ENCODE results near the gene MDM2. TPM values are rescaled to one million over a fixed set of nuclear protein-coding genes. Genes with fewer than 3 reads are reported as not detected.
"Not testable (repeated sequence)": the region's sequence is repeated elsewhere in the genome, so short reads cannot be mapped to it uniquely, and the experiment has no call there.

MDM2 gene
- total RNA-seq, 2 donors from 2014 or later = 248 to 253 TPM

GRCh38 chr12:68831751-68832503, 23.9 kb downstream of the MDM2 start:
- Mint-ChIP-seq H3K36me3 (peaks cover 30% of the 10 kb centered on the region), H3K9me3 (no peaks in the 10 kb centered on the region), H3K4me3 (no peak overlapping the region), H3K4me1 (ENCODE audit: low read depth in 2 of 2) (peaks cover 11 to 15% of the 10 kb centered on the region in 2 donors), H3K27me3 (no peaks in the 10 kb centered on the region), H3K27ac (no peak overlapping the region)
- no peak for ATAC-seq
- no peak for DNase-seq (ENCODE audit: low spot score)

- Mint-ChIP-seq H3K27me3 (no peaks in the 10 kb centered on the region), H3K36me3 (peaks cover 30% of the 10 kb centered on the region), H3K4me1 (ENCODE audit: low read depth in 2 of 2) (peaks cover 11 to 15% of the 10 kb centered on the region in 2 donors), H3K9me3 (no peaks in the 10 kb centered on the region), H3K4me3 (no peak overlapping the region), H3K27ac (no peak overlapping the region)
- ATAC-seq (no peak), DNase-seq (ENCODE audit: low spot score) (no peak)
Observed at GRCh38 chr12:68832504-68832867, 24.5 kb downstream of the MDM2 start.

GRCh38 chr12:68833508-68833907, 25.5 kb downstream of the MDM2 start:
- DNase-seq (ENCODE audit: low spot score) = no peak
- no peak for ATAC-seq
- Mint-ChIP-seq H3K27me3 (no peaks in the 10 kb centered on the region), H3K36me3 (peaks cover 37% of the 10 kb centered on the region), H3K4me3 (no peak overlapping the region), H3K9me3 (no peaks in the 10 kb centered on the region), H3K27ac (no peak overlapping the region), H3K4me1 (ENCODE audit: low read depth in 2 of 2) (peaks cover 11 to 15% of the 10 kb centered on the region in 2 donors)

- Mint-ChIP-seq H3K4me1 (ENCODE audit: low read depth in 2 of 2) (peaks cover 10 to 11% of the 10 kb centered on the region in 2 donors), H3K27ac (peak overlapping the region in 1 of 2 donors; percentile 23), H3K36me3 (peaks cover 37% of the 10 kb centered on the region), H3K9me3 (no peaks in the 10 kb centered on the region), H3K27me3 (no peaks in the 10 kb centered on the region), H3K4me3 (no peak overlapping the region)
- ATAC-seq (no peak), DNase-seq (ENCODE audit: low spot score) (no peak)
Observed at GRCh38 chr12:68835333-68835908, 27.4 kb downstream of the MDM2 start.

- H3K4me3 Mint-ChIP-seq = no peak overlapping the region
- no peak for DNase-seq (ENCODE audit: low spot score)
- peaks cover 31% of the 10 kb centered on the region for H3K36me3 Mint-ChIP-seq
- H3K4me1 Mint-ChIP-seq (ENCODE audit: low read depth in 2 of 2) = peaks cover 9% of the 10 kb centered on the region in 2 donors
- no peaks in the 10 kb centered on the region for H3K27me3 Mint-ChIP-seq
- no peak overlapping the region for H3K27ac Mint-ChIP-seq
- H3K9me3 Mint-ChIP-seq = no peaks in the 10 kb centered on the region
- no peak for ATAC-seq
Observed at GRCh38 chr12:68837215-68837614, 29.2 kb downstream of the MDM2 start.

GRCh38 chr12:68838046-68838886, 30.3 kb downstream of the MDM2 start:
- Mint-ChIP-seq H3K4me1 (ENCODE audit: low read depth in 2 of 2) (peaks cover 9% of the 10 kb centered on the region in 2 donors), H3K27me3 (no peaks in the 10 kb centered on the region), H3K27ac (peak overlapping the region in 1 of 2 donors; percentile 2), H3K9me3 (no peaks in the 10 kb centered on the region), H3K4me3 (no peak overlapping the region), H3K36me3 (peaks cover 30% of the 10 kb centered on the region)
- DNase-seq (ENCODE audit: low spot score) (no peak), ATAC-seq (no peak)

GRCh38 chr12:68839183-68840147, 31.5 kb downstream of the MDM2 start:
- peaks cover 30% of the 10 kb centered on the region for H3K36me3 Mint-ChIP-seq
- no peaks in the 10 kb centered on the region for H3K27me3 Mint-ChIP-seq
- no peak overlapping the region for H3K27ac Mint-ChIP-seq
- no peak overlapping the region for H3K4me3 Mint-ChIP-seq
- no peaks in the 10 kb centered on the region for H3K9me3 Mint-ChIP-seq
- no peak for ATAC-seq
- peaks cover 11 to 12% of the 10 kb centered on the region in 2 donors for H3K4me1 Mint-ChIP-seq (ENCODE audit: low read depth in 2 of 2)
- DNase-seq (ENCODE audit: low spot score) = no peak

GRCh38 chr12:68841175-68841574, 33.2 kb downstream of the MDM2 start:
- not testable (repeated sequence) for H3K4me1 Mint-ChIP-seq (ENCODE audit: low read depth in 2 of 2); H3K27me3 Mint-ChIP-seq; ATAC-seq; H3K9me3 Mint-ChIP-seq; H3K27ac Mint-ChIP-seq; DNase-seq (ENCODE audit: low spot score); H3K4me3 Mint-ChIP-seq
- peaks cover 23% of the 10 kb centered on the region for H3K36me3 Mint-ChIP-seq

- DNase-seq (ENCODE audit: low spot score) (no peak), ATAC-seq (no peak)
- Mint-ChIP-seq H3K9me3 (no peaks in the 10 kb centered on the region), H3K27ac (no peak overlapping the region), H3K27me3 (no peaks in the 10 kb centered on the region), H3K36me3 (peaks cover 18% of the 10 kb centered on the region), H3K4me1 (ENCODE audit: low read depth in 2 of 2) (peaks cover 3 to 7% of the 10 kb centered on the region in 2 donors), H3K4me3 (no peak overlapping the region)
Observed at GRCh38 chr12:68841717-68842116, 33.7 kb downstream of the MDM2 start.

GRCh38 chr12:68842123-68842522, 34.1 kb downstream of the MDM2 start:
- H3K27ac Mint-ChIP-seq = no peak overlapping the region
- ATAC-seq (no peak), DNase-seq (ENCODE audit: low spot score) (no peak)
- H3K36me3 Mint-ChIP-seq = peaks cover 18% of the 10 kb centered on the region
- H3K4me1 Mint-ChIP-seq (ENCODE audit: low read depth in 2 of 2) = peaks cover 3 to 7% of the 10 kb centered on the region in 2 donors
- no peak overlapping the region for H3K4me3 Mint-ChIP-seq
- no peaks in the 10 kb centered on the region for H3K9me3 Mint-ChIP-seq
- no peaks in the 10 kb centered on the region for H3K27me3 Mint-ChIP-seq

- Mint-ChIP-seq H3K36me3 (peaks cover 16% of the 10 kb centered on the region), H3K27me3 (no peaks in the 10 kb centered on the region), H3K4me1 (ENCODE audit: low read depth in 2 of 2) (peaks cover 3 to 7% of the 10 kb centered on the region in 2 donors), H3K9me3 (no peaks in the 10 kb centered on the region), H3K27ac (peak overlapping the region in 1 of 2 donors; percentile 57), H3K4me3 (no peak overlapping the region)
- no peak for ATAC-seq
- no peak for DNase-seq (ENCODE audit: low spot score)
Observed at GRCh38 chr12:68842784-68843567, 35.0 kb downstream of the MDM2 start.

- ATAC-seq (no peak), DNase-seq (ENCODE audit: low spot score) (no peak)
- Mint-ChIP-seq H3K4me1 (ENCODE audit: low read depth in 2 of 2) (peaks cover 3 to 4% of the 10 kb centered on the region in 2 donors), H3K9me3 (no peaks in the 10 kb centered on the region), H3K27ac (no peak overlapping the region), H3K36me3 (peaks cover 6% of the 10 kb centered on the region), H3K27me3 (no peaks in the 10 kb centered on the region), H3K4me3 (no peak overlapping the region)
Observed at GRCh38 chr12:68844318-68844745, 36.4 kb downstream of the MDM2 start.

All from natural killer cell treated with Interleukin-12 subunit alpha and Interleukin-12 subunit beta and Interleukin-15 and Interleukin-18, amount 100 ng/mL, for 72 hours (primary cell).